OCI-LY3 (cell line): ENCODE results near the gene MTRF1.
A peak's percentile ranks its signal among the peaks of the same experiment; 100 is the strongest.

Experiments
- H2AFZ ChIP-seq: fragments of 200-600, 300-600 bp; shearing (Covaris generic); 2 replicates; pipeline ENCODE4 v1.6.0; 2014; ENCODE audit warnings: antibody characterized with exemption, low read depth, low read length
- H3K27ac ChIP-seq: fragments of 200-600, 300-600 bp; sonication (generic); 2 replicates; pipeline ENCODE4 v1.5.1; 2014; ENCODE audit warnings: mild to moderate bottlenecking, low read length, moderate library complexity, mixed read lengths
- H3K27me3 ChIP-seq: fragments of 200-600, 300-600 bp; sonication (generic); 2 replicates; pipeline ENCODE4 v1.6.1; 2014; ENCODE audit warnings: low read depth, low read length, mixed read lengths
- H3K36me3 ChIP-seq: fragments of 200-600, 300-600 bp; sonication (generic); replicated peaks from 2 replicates; pipeline ENCODE3; 2014; ENCODE audit warnings: low read depth, low read length, mixed read lengths
- H3K4me1 ChIP-seq: fragments of 300-600, 200-600 bp; sonication (generic); 2 replicates; pipeline ENCODE4 v1.6.1; 2014; ENCODE audit warnings: low read length, mixed read lengths
- H3K4me2 ChIP-seq: fragments of 200-600, 300-600 bp; sonication (generic); 2 replicates; pipeline ENCODE4 v1.6.1; 2014; ENCODE audit warnings: low read length, mixed read lengths
- H3K4me3 ChIP-seq: fragments of 300-600, 200-600 bp; sonication (generic); 2 replicates; pipeline ENCODE4 v1.5.1; 2014; ENCODE audit warnings: antibody characterized with exemption, mild to moderate bottlenecking, low read length, moderate library complexity
- H3K79me2 ChIP-seq: fragments of 300-600, 200-600 bp; shearing (Covaris generic); 2 replicates; pipeline ENCODE4 v1.6.1; 2014; ENCODE audit warnings: mild to moderate bottlenecking, low read length, mixed read lengths
- H3K9ac ChIP-seq: fragments of 300-600, 200-600 bp; shearing (Covaris generic); 2 replicates; pipeline ENCODE4 v1.6.0; 2014; ENCODE audit warnings: mild to moderate bottlenecking, low read length, moderate library complexity
- H3K9me3 ChIP-seq: fragments of 200-600, 300-600 bp; shearing (Covaris generic); 2 replicates; pipeline ENCODE4 v1.6.1; 2014; ENCODE audit warnings: low read length, mixed read lengths; ENCODE audit not compliant: insufficient read depth
- H4K20me1 ChIP-seq: fragments of 200-600, 300-600 bp; sonication (generic); 2 replicates; pipeline ENCODE4 v1.6.1; 2016; ENCODE audit warnings: low read length, mixed read lengths; ENCODE audit not compliant: insufficient read depth
- EZH2phosphoT487 ChIP-seq: fragments of 200-600 bp; shearing (Covaris generic); IDR thresholded peaks from 2 replicates; pipeline ENCODE4 v1.6.1; 2018; ENCODE audit warnings: antibody characterized with exemption, mixed run types, low read depth
- TF ChIP-seq, protein P1 (sequence below): fragments of 200-600, 300-600 bp; sonication (generic); IDR thresholded peaks from 2 replicates; pipeline ENCODE4 v1.5.1; 2014; ENCODE audit warnings: antibody characterized with exemption, low read length, low read depth

The MTRF1 gene, protein sequence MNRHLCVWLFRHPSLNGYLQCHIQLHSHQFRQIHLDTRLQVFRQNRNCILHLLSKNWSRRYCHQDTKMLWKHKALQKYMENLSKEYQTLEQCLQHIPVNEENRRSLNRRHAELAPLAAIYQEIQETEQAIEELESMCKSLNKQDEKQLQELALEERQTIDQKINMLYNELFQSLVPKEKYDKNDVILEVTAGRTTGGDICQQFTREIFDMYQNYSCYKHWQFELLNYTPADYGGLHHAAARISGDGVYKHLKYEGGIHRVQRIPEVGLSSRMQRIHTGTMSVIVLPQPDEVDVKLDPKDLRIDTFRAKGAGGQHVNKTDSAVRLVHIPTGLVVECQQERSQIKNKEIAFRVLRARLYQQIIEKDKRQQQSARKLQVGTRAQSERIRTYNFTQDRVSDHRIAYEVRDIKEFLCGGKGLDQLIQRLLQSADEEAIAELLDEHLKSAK

DNA sequence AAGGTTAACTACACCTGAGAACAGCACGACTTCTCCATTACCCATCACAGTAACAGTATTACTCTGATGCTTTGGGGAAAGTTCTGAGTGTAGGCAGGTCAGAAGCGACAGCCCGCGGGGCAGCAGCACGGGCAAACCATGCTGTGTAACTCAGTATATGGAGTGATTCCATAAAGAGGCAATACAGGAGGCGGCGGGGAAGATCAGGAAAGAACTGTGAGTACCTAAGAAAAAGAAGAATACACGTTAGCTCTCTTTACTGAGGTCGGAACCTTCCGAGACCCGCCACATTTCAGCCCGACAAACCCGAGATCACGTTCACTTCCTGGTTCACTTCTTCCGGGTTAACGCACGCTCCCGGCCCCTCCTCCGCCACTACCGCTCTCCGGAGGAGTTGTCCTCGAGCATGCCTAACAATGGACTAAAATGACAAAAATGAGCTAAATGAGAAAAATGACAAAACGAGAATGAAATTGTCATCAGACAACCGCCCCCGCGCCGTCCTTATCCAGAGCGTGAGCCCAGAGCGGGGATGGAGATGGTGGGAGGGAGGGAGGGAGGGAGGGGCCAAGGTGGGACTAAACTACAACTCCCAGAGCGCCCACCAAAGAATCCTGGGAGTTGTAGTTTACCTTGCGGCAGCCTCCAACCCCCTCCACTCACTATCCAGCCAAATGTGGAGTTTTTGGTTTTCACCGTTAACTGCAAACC lies at the start of gene MTRF1:
TSS of gene MTRF1 (minus strand) at position 316 of the 711 bp plus-strand sequence. CDS start 2,669 bp downstream, outside the sequence.
- Histone ChIP-seq H3K4me2 (peak within 1 kb of the TSS; percentile 85), H2AFZ (peak within 1 kb of the TSS; percentile 96)
- TF ChIP-seq, protein P1, sequence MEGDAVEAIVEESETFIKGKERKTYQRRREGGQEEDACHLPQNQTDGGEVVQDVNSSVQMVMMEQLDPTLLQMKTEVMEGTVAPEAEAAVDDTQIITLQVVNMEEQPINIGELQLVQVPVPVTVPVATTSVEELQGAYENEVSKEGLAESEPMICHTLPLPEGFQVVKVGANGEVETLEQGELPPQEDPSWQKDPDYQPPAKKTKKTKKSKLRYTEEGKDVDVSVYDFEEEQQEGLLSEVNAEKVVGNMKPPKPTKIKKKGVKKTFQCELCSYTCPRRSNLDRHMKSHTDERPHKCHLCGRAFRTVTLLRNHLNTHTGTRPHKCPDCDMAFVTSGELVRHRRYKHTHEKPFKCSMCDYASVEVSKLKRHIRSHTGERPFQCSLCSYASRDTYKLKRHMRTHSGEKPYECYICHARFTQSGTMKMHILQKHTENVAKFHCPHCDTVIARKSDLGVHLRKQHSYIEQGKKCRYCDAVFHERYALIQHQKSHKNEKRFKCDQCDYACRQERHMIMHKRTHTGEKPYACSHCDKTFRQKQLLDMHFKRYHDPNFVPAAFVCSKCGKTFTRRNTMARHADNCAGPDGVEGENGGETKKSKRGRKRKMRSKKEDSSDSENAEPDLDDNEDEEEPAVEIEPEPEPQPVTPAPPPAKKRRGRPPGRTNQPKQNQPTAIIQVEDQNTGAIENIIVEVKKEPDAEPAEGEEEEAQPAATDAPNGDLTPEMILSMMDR = no peak
- TF ChIP-seq EZH2phosphoT487 = no peak

DNA sequence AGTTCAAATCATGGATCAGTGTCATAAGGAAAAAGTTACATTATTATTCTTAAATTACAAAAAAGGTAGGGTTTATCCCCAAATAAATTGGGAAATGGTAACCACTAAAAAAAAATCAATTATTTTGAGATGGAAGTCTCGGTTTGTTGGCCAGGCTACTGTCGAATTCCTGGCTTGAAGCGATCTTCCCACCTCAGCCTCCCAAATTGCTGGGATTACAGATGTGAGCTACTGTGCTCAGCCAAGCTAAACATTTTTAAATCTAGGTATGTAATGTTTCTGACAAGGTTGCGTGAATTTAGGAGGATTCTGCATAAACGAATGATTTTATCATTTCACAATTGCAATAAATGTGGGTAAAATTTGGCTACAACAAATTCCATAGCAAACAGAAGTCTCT lies 49.7 kb upstream of the MTRF1 start:
- no peak overlapping the region for H2AFZ ChIP-seq
- TF ChIP-seq EZH2phosphoT487 = no peak
- TF ChIP-seq, protein P1 = no peak
- H3K27ac ChIP-seq = no peak overlapping the region
- H3K36me3 ChIP-seq = peaks cover 14% of the 10 kb centered on the region
- peak overlapping the region; percentile 87; the same call in 1 of the 2 replicates for H3K9ac ChIP-seq
- H3K4me3 ChIP-seq = peak overlapping the region; percentile 83; the same call in 1 of the 2 replicates
- no peaks in the 10 kb centered on the region for H3K27me3 ChIP-seq
- peaks cover 70% of the 10 kb centered on the region for H3K79me2 ChIP-seq
- no peaks in the 10 kb centered on the region for H3K9me3 ChIP-seq
- H4K20me1 ChIP-seq = peaks cover 52% of the 10 kb centered on the region
- peak overlapping the region; percentile 81 for H3K4me2 ChIP-seq
- H3K4me1 ChIP-seq = peaks cover 19% of the 10 kb centered on the region

More for the DNA sequence above, at the start of gene MTRF1:
- Histone ChIP-seq H3K79me2 (peaks cover 6% of the 10 kb centered on the region), H3K27me3 (no peaks in the 10 kb centered on the region), H3K9ac (peak within 1 kb of the TSS; percentile 76), H3K9me3 (peaks cover 16% of the 10 kb centered on the region; the same call in 1 of the 2 replicates), H4K20me1 (no peaks in the 10 kb centered on the region), H3K4me1 (peaks cover 12% of the 10 kb centered on the region; the same call in 1 of the 2 replicates), H3K36me3 (peaks cover 19% of the 10 kb centered on the region), H3K4me3 (peak within 1 kb of the TSS; percentile 83), H3K27ac (peak within 1 kb of the TSS; percentile 60)

DNA sequence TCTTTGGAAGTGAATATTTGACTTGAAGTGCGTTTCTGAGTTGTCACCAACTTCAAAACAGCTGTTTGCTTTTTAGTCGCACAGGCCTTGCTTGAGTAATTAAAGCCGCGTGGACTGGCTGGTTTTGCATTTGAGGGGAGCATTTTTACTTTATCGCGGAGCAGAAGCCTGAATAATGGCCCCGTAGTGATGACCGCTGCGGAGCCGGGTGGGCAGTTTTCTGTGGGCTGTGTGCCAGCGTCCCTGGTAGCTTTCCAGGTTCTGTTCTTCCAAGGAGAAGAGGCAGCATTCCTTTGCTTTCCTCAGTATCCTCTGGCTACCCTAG lies 48.8 kb upstream of the MTRF1 start:
- no peaks in the 10 kb centered on the region for H3K27me3 ChIP-seq
- H3K4me3 ChIP-seq = peak overlapping the region; percentile 83
- H3K79me2 ChIP-seq = peaks cover 60% of the 10 kb centered on the region
- H3K9ac ChIP-seq = peak overlapping the region; percentile 87
- TF ChIP-seq EZH2phosphoT487 = no peak
- TF ChIP-seq, protein P1 = no peak
- no peaks in the 10 kb centered on the region for H3K9me3 ChIP-seq
- H3K4me1 ChIP-seq = peaks cover 19% of the 10 kb centered on the region
- peak overlapping the region; percentile 81 for H3K4me2 ChIP-seq
- H3K36me3 ChIP-seq = peaks cover 7% of the 10 kb centered on the region
- peaks cover 46% of the 10 kb centered on the region for H4K20me1 ChIP-seq
- H2AFZ ChIP-seq = peak overlapping the region; percentile 33; the same call in 1 of the 2 replicates
- H3K27ac ChIP-seq = peak overlapping the region; percentile 67
